IMR-90 (cell line): ENCODE measurements around the gene ENO4. TPM values are rescaled to one million over a fixed set of nuclear protein-coding genes. Genes with fewer than 3 reads are reported as not detected.

Experiments
- ATAC-seq: fragments of 200-7000 bp; cut with Tn5 transposase; 2 replicates; pipeline ENCODE4 v1.9.1; 2020; ENCODE audit warnings: low read depth, mild to moderate bottlenecking, moderate library complexity
- BruUV-seq: library from RNA; stranded (reverse); fragments of 400-500 nt; replicated peaks from 2 replicates; lab custom pipeline; 2021; lab: Mats Ljungman, UMichigan
- CTCF ChIA-PET: fragments of 300-600 bp; formaldehyde crosslinking; extraction: SDS; loops from one replicate; lab custom pipeline; 2021; ENCODE audit warnings: antibody characterized with exemption; lab: Yijun Ruan, JAX
- POLR2A ChIA-PET: fragments of 300-600 bp; sonication (Branson Sonifier 250); formaldehyde crosslinking; loops from one replicate; lab custom pipeline; 2022; ENCODE audit warnings: antibody characterized with exemption; ENCODE audit not compliant: unreplicated experiment; lab: Charles Lee
- DNase-seq: peaks from one replicate; pipeline ENCODE4 v3.0.0; 2013
- H2AFZ ChIP-seq: replicated peaks from 2 replicates; pipeline ENCODE3; 2013; ENCODE audit warnings: low read length, mild to moderate bottlenecking; ENCODE audit not compliant: poor library complexity
- H2AK5ac ChIP-seq: 2 replicates; pipeline ENCODE4 v1.6.1; 2013; ENCODE audit warnings: low read depth, low read length, inconsistent platforms
- H2AK9ac ChIP-seq: replicated peaks from 2 replicates; pipeline ENCODE3; 2013; ENCODE audit warnings: mild to moderate bottlenecking, low read depth, low read length, moderate library complexity; ENCODE audit not compliant: poor library complexity
- H2BK120ac ChIP-seq: 2 replicates; pipeline ENCODE4 v1.6.1; 2013; ENCODE audit warnings: low read depth, low read length, inconsistent platforms
- H2BK15ac ChIP-seq: 3 replicates; pipeline ENCODE4 v1.6.1; 2013; ENCODE audit warnings: low read depth, low read length, inconsistent platforms
- H2BK20ac ChIP-seq: 2 replicates; pipeline ENCODE4 v1.6.1; 2013; ENCODE audit warnings: low read depth, mild to moderate bottlenecking, inconsistent platforms, low read length, moderate library complexity
- H2BK5ac ChIP-seq: 2 replicates; pipeline ENCODE4 v1.6.1; 2013; ENCODE audit warnings: mild to moderate bottlenecking, low read depth, low read length, inconsistent platforms; ENCODE audit not compliant: poor library complexity, severe bottlenecking
- H3K14ac ChIP-seq: replicated peaks from 2 replicates; pipeline ENCODE4 v1.6.1; 2013; ENCODE audit warnings: low read depth, low read length, inconsistent platforms
- H3K18ac ChIP-seq: 2 replicates; pipeline ENCODE4 v1.6.1; 2013; ENCODE audit warnings: low read depth, low read length, control low read depth
- H3K23ac ChIP-seq: 2 replicates; pipeline ENCODE4 v1.6.1; 2013; ENCODE audit warnings: low read depth, low read length, inconsistent platforms
- H3K27ac ChIP-seq: 2 replicates; pipeline ENCODE4 v1.5.1; 2013; ENCODE audit warnings: mild to moderate bottlenecking, control low read depth, low read length; ENCODE audit not compliant: insufficient read depth
- H3K27me3 ChIP-seq: 2 replicates; pipeline ENCODE4 v1.6.1; 2013; ENCODE audit warnings: low read length; ENCODE audit not compliant: control insufficient read depth, insufficient read depth
- H3K36me3 ChIP-seq: 2 replicates; pipeline ENCODE4 v1.6.1; 2013; ENCODE audit warnings: low read length, mixed read lengths; ENCODE audit not compliant: control insufficient read depth, insufficient read depth
- H3K4ac ChIP-seq: 2 replicates; pipeline ENCODE4 v1.6.1; 2013; ENCODE audit warnings: low read depth, low read length, inconsistent platforms
- H3K4me1 ChIP-seq: 2 replicates; pipeline ENCODE4 v1.6.1; 2013; ENCODE audit warnings: low read length, mixed read lengths; ENCODE audit not compliant: control insufficient read depth, insufficient read depth
- H3K4me2 ChIP-seq: 2 replicates; pipeline ENCODE4 v1.6.1; 2013; ENCODE audit warnings: low read depth, mild to moderate bottlenecking, control low read depth, low read length, moderate library complexity
- H3K4me3 ChIP-seq: 2 replicates; pipeline ENCODE4 v1.5.1; 2013; ENCODE audit warnings: low read depth, mild to moderate bottlenecking, control low read depth, low read length, moderate library complexity; ENCODE audit not compliant: insufficient read depth
- H3K56ac ChIP-seq: 2 replicates; pipeline ENCODE4 v1.6.1; 2013; ENCODE audit warnings: low read length, inconsistent platforms; ENCODE audit not compliant: insufficient read depth; ENCODE audit errors: extremely low read depth
- H3K79me1 ChIP-seq, 2 experiments: 2 replicates each; pipeline ENCODE4 v1.6.1; 2013; ENCODE audit warnings: low read length in 2 of 2, inconsistent platforms in 1 of 2, low read depth in 1 of 2
- H3K9ac ChIP-seq: 2 replicates; pipeline ENCODE4 v1.6.1; 2013; ENCODE audit warnings: low read depth, low read length, control low read depth
- H3K9me1 ChIP-seq: 2 replicates; pipeline ENCODE4 v1.6.1; 2013; ENCODE audit warnings: low read length, inconsistent platforms; ENCODE audit not compliant: insufficient read depth
- H3K9me3 ChIP-seq: 2 replicates; pipeline ENCODE4 v1.6.1; 2013; ENCODE audit warnings: low read length; ENCODE audit not compliant: control insufficient read depth, insufficient read depth
- H4K20me1 ChIP-seq: 2 replicates; pipeline ENCODE4 v1.6.1; 2013; ENCODE audit warnings: low read length, inconsistent platforms; ENCODE audit not compliant: insufficient read depth
- H4K5ac ChIP-seq: 2 replicates; pipeline ENCODE4 v1.6.1; 2013; ENCODE audit warnings: mild to moderate bottlenecking, low read depth, low read length, control low read depth
- H4K8ac ChIP-seq, 2 experiments: 2 replicates each; pipeline ENCODE4 v1.6.1; 2013; ENCODE audit warnings: low read depth in 2 of 2, low read length in 2 of 2, control low read depth in 1 of 2, inconsistent platforms in 1 of 2
- H4K91ac ChIP-seq: 2 replicates; pipeline ENCODE4 v1.6.1; 2013; ENCODE audit warnings: low read depth, low read length, inconsistent platforms; ENCODE audit not compliant: insufficient read depth
- CEBPB ChIP-seq: IDR thresholded peaks from 2 replicates; pipeline ENCODE4 v1.6.1; 2012; ENCODE audit warnings: low read depth, low read length, improper control_type of control experiment
- CHD1 ChIP-seq: IDR thresholded peaks from 2 replicates; pipeline ENCODE4 v1.6.1; 2012; ENCODE audit warnings: low read depth, low read length, improper control_type of control experiment
- CTCF ChIP-seq: conservative IDR thresholded peaks from 2 replicates; pipeline ENCODE4 v1.5.1; 2012; ENCODE audit warnings: mild to moderate bottlenecking, low read depth, low read length, improper control_type of control experiment
- ELK1 ChIP-seq: fragments of 150-350 bp; IDR thresholded peaks from 2 replicates; pipeline ENCODE4 v1.6.1; 2016; ENCODE audit warnings: low read depth, mild to moderate bottlenecking, low read length, moderate library complexity, borderline replicate concordance
- NFE2L2 ChIP-seq: fragments of 150-350 bp; IDR thresholded peaks from 2 replicates; pipeline ENCODE4 v1.6.1; 2016; ENCODE audit warnings: low read depth, mild to moderate bottlenecking, low read length
- POLR2A ChIP-seq: IDR thresholded peaks from 2 replicates; pipeline ENCODE4 v1.6.1; 2012; ENCODE audit warnings: mild to moderate bottlenecking, low read depth, low read length
- RAD21 ChIP-seq: IDR thresholded peaks from 2 replicates; pipeline ENCODE4 v1.6.1; 2012; ENCODE audit warnings: low read length, improper control_type of control experiment
- RCOR1 ChIP-seq: IDR thresholded peaks from 2 replicates; pipeline ENCODE4 v1.6.1; 2012; ENCODE audit warnings: mild to moderate bottlenecking, low read length, improper control_type of control experiment; ENCODE audit not compliant: insufficient replicate concordance
- SMC3 ChIP-seq: fragments of 150-350 bp; IDR thresholded peaks from 2 replicates; pipeline ENCODE4 v1.6.1; 2016; ENCODE audit warnings: low read depth, mild to moderate bottlenecking, antibody characterized with exemption, low read length, moderate library complexity
- WGBS, 2 experiments: methylation state at CpG; one replicate each; pipeline versions ENCODE4 v1.1.5 to v1.1.7; 2013; ENCODE audit warnings: missing lambda C conversion rate in 2 of 2; ENCODE audit not compliant: insufficient read length in 1 of 2; ENCODE audit errors: extremely low coverage in 2 of 2; 5-methylcytosine and 5-hydroxymethylcytosine counted together
- dilution Hi-C: fragments of 300-500 bp; cut with HindIII; formaldehyde crosslinking; loops from one replicate; pipeline ENCODE4 v1.14.3; 2018; ENCODE audit warnings: low sequenced_read_pairs; ENCODE audit not compliant: unreplicated experiment
- in situ Hi-C: fragments of 300-500 bp; cut with MboI; formaldehyde crosslinking; loops from 3 replicates; pipeline ENCODE4 v1.14.3; 2019; ENCODE audit warnings: low sequenced_read_pairs, inconsistent platforms, mixed read lengths
- intact Hi-C: fragments of 100-400 bp; cut with micrococcal nuclease; formaldehyde crosslinking; loops from 2 replicates; pipeline ENCODE4 v1.10.0; 2022
- polyA plus RNA-seq, 3 experiments: library from polyadenylated mRNA; depleted of rRNA; stranded (reverse); fragments of >200 nt; gene quantifications; 2 replicates each; pipeline ENCODE4 v1.2.3, GENCODE V29; 2012; ENCODE audit warnings: low replicate concordance in 1 of 3
- total RNA-seq: library from RNA; depleted of rRNA; stranded (reverse); fragments of >200 nt; gene quantifications from 2 replicates; pipeline ENCODE4 v1.2.3, GENCODE V29; 2012

Gene ENO4
- total and polyA plus RNA-seq, 2 of the 4 experiments (the other 2 are of a cell fraction) = under 0.01 to 0.05 TPM

- Histone ChIP-seq H2AK5ac (no peak overlapping the region), H4K5ac (no peak overlapping the region), H3K14ac (no peak overlapping the region), H2AFZ (no peak overlapping the region), H2BK20ac (no peak overlapping the region), H3K9ac (no peak overlapping the region), H3K4me3 (no peak overlapping the region), H3K56ac (no peak overlapping the region), H3K27me3 (peaks cover 17% of the 10 kb centered on the region), H3K27ac (no peak overlapping the region), H3K23ac (no peak overlapping the region), H4K20me1 (no peaks in the 10 kb centered on the region), H3K36me3 (no peaks in the 10 kb centered on the region), H2BK5ac (no peak overlapping the region), H2BK120ac (no peak overlapping the region), H4K8ac (no peak overlapping the region), H2AK9ac (no peak overlapping the region), H3K4me1 (no peaks in the 10 kb centered on the region), H3K18ac (no peak overlapping the region), H2BK15ac (no peak overlapping the region), H4K91ac (no peak overlapping the region), H3K9me3 (no peaks in the 10 kb centered on the region), H3K9me1 (no peaks in the 10 kb centered on the region), H3K4ac (no peak overlapping the region), H3K4me2 (no peak overlapping the region), H3K79me1 (no peaks in the 10 kb centered on the region)
- POLR2A ChIA-PET = no interaction called here
- dilution Hi-C loops = no loop called here
- CTCF ChIA-PET = interaction anchor here (0.7 to 1.2 kb wide), 3 partner anchors 39 to 334 kb away, joined by 3 read pairs; no protein-coding TSS in a partner anchor
- no peak for DNase-seq
- intact Hi-C loops = no loop called here
- ATAC-seq = no peak
- WGBS, 2 experiments = no CpG with 5 or more reads among the region's 6 CpGs
- no peak for TF ChIP-seq RAD21
- TF ChIP-seq RCOR1 = no peak
- TF ChIP-seq POLR2A = no peak
- no peak for TF ChIP-seq CEBPB
- TF ChIP-seq NFE2L2 = no peak
- no peak for TF ChIP-seq CTCF
- TF ChIP-seq ELK1 = no peak
- no peak for TF ChIP-seq SMC3
- no peak for TF ChIP-seq CHD1
- in situ Hi-C loops = no loop called here
- BruUV-seq = no TSS peak
These were observed 8.8 kb upstream of the ENO4 start for GRCh38 chr10:116840389-116841075.
